NCI-H82 treated with DMSO at 0.1 percent for 48 hours (cell line): ENCODE measurements around the gene RNF223.
A peak's percentile ranks its signal among the peaks of the same experiment; 100 is the strongest.
"Not testable (repeated sequence)": the region's sequence is repeated elsewhere in the genome, so short reads cannot be mapped to it uniquely, and the experiment has no call there.

ENCODE experiments used
- DNase-seq: peaks from one replicate; lab custom pipeline; 2025; ENCODE audit not compliant: unreplicated experiment; lab: John Stamatoyannopoulos, UW

Gene RNF223

GRCh38 chr1:1074631-1075147 lies 583 bp upstream of the RNF223 start:
- DNase-seq: no peak

- no peak for DNase-seq
Measured at GRCh38 chr1:1072849-1073742, 1.0 kb downstream of the RNF223 start.

GRCh38 chr1:1072299-1072848 lies 1.7 kb downstream of the RNF223 start:
- DNase-seq: no peak

- no peak for DNase-seq
Measured at GRCh38 chr1:1071486-1072298, 2.4 kb downstream of the RNF223 start.

GRCh38 chr1:1069711-1070676 lies 4.1 kb downstream of the RNF223 start:
- no peak for DNase-seq

GRCh38 chr1:1069056-1069710 lies 4.9 kb downstream of the RNF223 start:
- peak; percentile 21 for DNase-seq

- no peak for DNase-seq
Measured at GRCh38 chr1:1068517-1069055, 5.5 kb downstream of the RNF223 start.

GRCh38 chr1:1067860-1068516 lies 6.1 kb downstream of the RNF223 start:
- DNase-seq: no peak

GRCh38 chr1:1067284-1067859 lies 6.7 kb downstream of the RNF223 start:
- DNase-seq: no peak

- no peak for DNase-seq
Measured at GRCh38 chr1:1066403-1067283, 7.5 kb downstream of the RNF223 start.

- DNase-seq: not testable (repeated sequence)
Measured at GRCh38 chr1:1065940-1066304, 8.2 kb downstream of the RNF223 start.

- DNase-seq: no peak
Measured at GRCh38 chr1:1065265-1065939, 8.7 kb downstream of the RNF223 start.

- no peak for DNase-seq
Measured at GRCh38 chr1:1063945-1064831, 9.9 kb downstream of the RNF223 start.

- DNase-seq: no peak
Measured at GRCh38 chr1:1063261-1063944, 10.7 kb downstream of the RNF223 start.

- no peak for DNase-seq
Measured at GRCh38 chr1:1062348-1063163, 11.6 kb downstream of the RNF223 start.
